H9 (cell line): ENCODE results near the gene DCLK2. TPM values are rescaled to one million over a fixed set of nuclear protein-coding genes. Genes with fewer than 3 reads are reported as not detected.

Source experiments
- DNase-seq: peaks from one replicate; pipeline ENCODE4 v3.0.0-alpha.2; 2017
- H2AFZ ChIP-seq: one replicate; pipeline ENCODE4 v1.6.1; 2013; ENCODE audit warnings: mild to moderate bottlenecking, low read length, control low read depth, moderate library complexity
- H2AK5ac ChIP-seq: 2 replicates; pipeline ENCODE4 v1.6.1; 2013; ENCODE audit warnings: low read length, control low read depth, mixed read lengths; ENCODE audit not compliant: insufficient read length
- H2BK120ac ChIP-seq: one replicate; pipeline ENCODE4 v1.6.1; 2013; ENCODE audit warnings: low read depth, mild to moderate bottlenecking, low read length, control low read depth, inconsistent platforms; ENCODE audit not compliant: poor library complexity, severe bottlenecking
- H2BK12ac ChIP-seq: 2 replicates; pipeline ENCODE4 v1.6.1; 2013; ENCODE audit warnings: low read length, control low read depth, mixed read lengths, low read depth; ENCODE audit not compliant: insufficient read length
- H2BK15ac ChIP-seq: 2 replicates; pipeline ENCODE4 v1.6.1; 2013; ENCODE audit warnings: low read depth, low read length, control low read depth
- H2BK20ac ChIP-seq: one replicate; pipeline ENCODE4 v1.6.1; 2013; ENCODE audit warnings: low read depth, mild to moderate bottlenecking, low read length, control low read depth, inconsistent platforms; ENCODE audit not compliant: poor library complexity, severe bottlenecking
- H2BK5ac ChIP-seq: 2 replicates; pipeline ENCODE4 v1.6.1; 2013; ENCODE audit warnings: low read length, control low read depth, mixed read lengths; ENCODE audit not compliant: insufficient read length
- H3K14ac ChIP-seq: 2 replicates; pipeline ENCODE4 v1.6.1; 2013; ENCODE audit warnings: low read length, control low read depth; ENCODE audit not compliant: insufficient read depth
- H3K18ac ChIP-seq: 2 replicates; pipeline ENCODE4 v1.6.1; 2013; ENCODE audit warnings: low read depth, mild to moderate bottlenecking, mixed read lengths, low read length, control low read depth; ENCODE audit not compliant: insufficient read length
- H3K23ac ChIP-seq: 2 replicates; pipeline ENCODE4 v1.6.1; 2013; ENCODE audit warnings: low read length, control low read depth, mixed read lengths, low read depth; ENCODE audit not compliant: insufficient read length
- H3K23me2 ChIP-seq: 2 replicates; pipeline ENCODE4 v1.6.1; 2013; ENCODE audit warnings: low read depth, mild to moderate bottlenecking, mixed read lengths, low read length, control low read depth; ENCODE audit not compliant: insufficient read length, poor library complexity, severe bottlenecking
- H3K27ac ChIP-seq: 2 replicates; pipeline ENCODE4 v1.5.1; 2013; ENCODE audit warnings: low read length, control low read depth, mixed read lengths, low read depth; ENCODE audit not compliant: insufficient read length
- H3K27me3 ChIP-seq: 2 replicates; pipeline ENCODE4 v1.6.1; 2013; ENCODE audit warnings: low read length, control low read depth, inconsistent platforms; ENCODE audit not compliant: insufficient read depth
- H3K4ac ChIP-seq: 2 replicates; pipeline ENCODE4 v1.6.1; 2013; ENCODE audit warnings: low read depth, mild to moderate bottlenecking, control low read depth, inconsistent platforms, low read length, moderate library complexity
- H3K4me1 ChIP-seq: 2 replicates; pipeline ENCODE4 v1.6.1; 2013; ENCODE audit warnings: low read length, control low read depth, inconsistent platforms; ENCODE audit not compliant: insufficient read depth
- H3K4me2 ChIP-seq: 2 replicates; pipeline ENCODE4 v1.6.1; 2013; ENCODE audit warnings: low read length, control low read depth, mixed read lengths; ENCODE audit not compliant: insufficient read length, insufficient read depth
- H3K56ac ChIP-seq: 2 replicates; pipeline ENCODE4 v1.6.1; 2013; ENCODE audit warnings: low read depth, mild to moderate bottlenecking, mixed read lengths, low read length, control low read depth; ENCODE audit not compliant: insufficient read length
- H3K79me1 ChIP-seq: 2 replicates; pipeline ENCODE4 v1.6.1; 2013; ENCODE audit warnings: low read depth, mild to moderate bottlenecking, moderate library complexity, low read length, control low read depth, inconsistent platforms; ENCODE audit not compliant: insufficient read depth, poor library complexity, severe bottlenecking
- H3K79me2 ChIP-seq: 2 replicates; pipeline ENCODE4 v1.6.1; 2013; ENCODE audit warnings: low read length, control low read depth, inconsistent platforms; ENCODE audit not compliant: insufficient read depth
- H3K9ac ChIP-seq: 2 replicates; pipeline ENCODE4 v1.6.1; 2013; ENCODE audit warnings: low read length, control low read depth, mixed read lengths; ENCODE audit not compliant: insufficient read length; ENCODE audit errors: extremely low read depth
- H3K9me3 ChIP-seq: one replicate; pipeline ENCODE4 v1.6.1; 2013; ENCODE audit warnings: low read depth, low read length, inconsistent platforms; ENCODE audit not compliant: control insufficient read depth
- H3T11ph ChIP-seq: one replicate; pipeline ENCODE4 v1.6.1; 2013; ENCODE audit warnings: mild to moderate bottlenecking, low read length, control low read depth, inconsistent platforms
- H4K20me1 ChIP-seq: one replicate; pipeline ENCODE4 v1.6.1; 2013; ENCODE audit not compliant: control insufficient read depth, insufficient read length, insufficient read depth
- H4K5ac ChIP-seq: 2 replicates; pipeline ENCODE4 v1.6.1; 2013; ENCODE audit warnings: low read depth, mild to moderate bottlenecking, mixed read lengths, low read length, control low read depth; ENCODE audit not compliant: insufficient read length
- H4K8ac ChIP-seq: replicated peaks from 2 replicates; pipeline ENCODE4 v1.6.1; 2013; ENCODE audit warnings: low read length, control low read depth, mixed read lengths, low read depth; ENCODE audit not compliant: insufficient read length
- H4K91ac ChIP-seq: 2 replicates; pipeline ENCODE4 v1.6.1; 2013; ENCODE audit warnings: low read depth, mild to moderate bottlenecking, moderate library complexity, mixed read lengths, low read length, control low read depth; ENCODE audit not compliant: insufficient read length
- H3K27ac Mint-ChIP-seq, 3 experiments: 2 replicates in 2 of 3; 3 replicates in 1 of 3; pipeline ENCODE4 v1.8.0; 2020 to 2021; ENCODE audit warnings: mixed read lengths in 3 of 3, mild to moderate bottlenecking in 1 of 3, moderate library complexity in 1 of 3
- H3K27me3 Mint-ChIP-seq: 2 replicates; pipeline ENCODE4 v1.8.0; 2021; ENCODE audit warnings: low read depth, mild to moderate bottlenecking, moderate library complexity, mixed read lengths
- H3K36me3 Mint-ChIP-seq, 3 experiments: 2 replicates in 2 of 3; 3 replicates in 1 of 3; pipeline ENCODE4 v1.8.0; 2020 to 2021; ENCODE audit warnings: low read depth in 3 of 3, mixed read lengths in 3 of 3; ENCODE audit not compliant: insufficient read depth in 1 of 3
- H3K4me1 Mint-ChIP-seq, 2 experiments: 2 replicates each; pipeline ENCODE4 v1.8.0; 2020; ENCODE audit warnings: mixed read lengths in 2 of 2
- H3K4me3 Mint-ChIP-seq, 2 experiments: 2 replicates in 1 of 2; 3 replicates in 1 of 2; pipeline ENCODE4 v1.8.0; 2020 to 2021; ENCODE audit warnings: mild to moderate bottlenecking in 2 of 2, mixed read lengths in 2 of 2, moderate library complexity in 1 of 2
- H3K9me3 Mint-ChIP-seq, 2 experiments: 2 replicates in 1 of 2; 3 replicates in 1 of 2; pipeline ENCODE4 v1.8.0; 2020; ENCODE audit warnings: mild to moderate bottlenecking in 2 of 2, mixed read lengths in 2 of 2, moderate library complexity in 1 of 2
- CTCF ChIP-seq: fragments of 200-600 bp; sonication (generic); conservative IDR thresholded peaks from 3 replicates; pipeline ENCODE4 v1.8.0; 2021; ENCODE audit warnings: antibody characterized with exemption, mild to moderate bottlenecking
- WGBS: extraction: QIAGEN DNeasy Blood & Tissue Kit; methylation state at CpG from one replicate; pipeline ENCODE4 v1.1.7; 2013; ENCODE audit warnings: missing lambda C conversion rate, low lambda C conversion rate, mixed read lengths; ENCODE audit not compliant: insufficient read length; ENCODE audit errors: extremely low coverage; 5-methylcytosine and 5-hydroxymethylcytosine counted together
- total RNA-seq: library from RNA; stranded (reverse); gene quantifications from 2 replicates; pipeline ENCODE4 v1.2.1, GENCODE V29; 2021

DCLK2 gene
- total RNA-seq, 1 experiment from 2014 or later, result 0.33 TPM

GRCh38 chr4:150242820-150243458 is 164.7 kb downstream of the DCLK2 start:
- Histone ChIP-seq H2BK120ac (no peak overlapping the region), H3K18ac (no peak overlapping the region), H3K23ac (no peak overlapping the region), H4K91ac (no peak overlapping the region), H2AK5ac (no peak overlapping the region), H4K8ac (no peak overlapping the region), H3K14ac (no peak overlapping the region), H2AFZ (no peak overlapping the region), H3K79me2 (no peaks in the 10 kb centered on the region), H3K23me2 (no peaks in the 10 kb centered on the region), H2BK20ac (no peak overlapping the region), H3K79me1 (no peaks in the 10 kb centered on the region), H4K5ac (no peak overlapping the region), H3K9me3 (no peaks in the 10 kb centered on the region), H3K27me3 (no peaks in the 10 kb centered on the region), H3K9ac (no peak overlapping the region), H3K4me1 (peaks cover 3% of the 10 kb centered on the region), H2BK5ac (no peak overlapping the region), H3K4ac (no peak overlapping the region), H3K56ac (no peak overlapping the region), H2BK15ac (no peak overlapping the region), H3K4me2 (no peak overlapping the region), H3T11ph (no peak overlapping the region), H3K27ac (no peak overlapping the region), H4K20me1 (no peaks in the 10 kb centered on the region), H2BK12ac (no peak overlapping the region)
- no CpG with 5 or more reads among the region's 6 CpGs for WGBS
- H3K4me1 Mint-ChIP-seq, result peaks cover 27 to 28% of the 10 kb centered on the region in 2 experiments
- peak; percentile 93 for TF ChIP-seq CTCF
- H3K27me3 Mint-ChIP-seq, result no peaks in the 10 kb centered on the region
- H3K4me3 Mint-ChIP-seq, result no peak overlapping the region
- H3K36me3 Mint-ChIP-seq, result no peaks in the 10 kb centered on the region
- no peak overlapping the region for H3K27ac Mint-ChIP-seq
- no peaks in the 10 kb centered on the region; a peak in 1 of 5 replicates for H3K9me3 Mint-ChIP-seq
- DNase-seq, result peak; percentile 58
